Measurements from ENCODE around the gene CCDC200. TPM values are rescaled to one million over a fixed set of nuclear protein-coding genes. Genes with fewer than 3 reads are reported as not detected.

CCDC200 gene
- total RNA-seq, 8 experiments from 2014 or later, result 0.16 to 7.7 (median 2.2) TPM

GRCh38 chr17:43224146-43224705 lies 4.2 kb downstream of the CCDC200 start:
- no peak overlapping the region for H3K4me3 ChIP-seq
- H3K27ac ChIP-seq, result no peak overlapping the region
- in situ Hi-C loops (cut with MboI; ENCODE audit: low pct_unique_long_range_greater_than_20kb in 2 of 9, low sequenced_read_pairs in 9 of 9, unreplicated experiment in 9 of 9), result loop anchor here in 2 of 9 experiments (25.0 kb wide), 1 partner anchor 88 kb away; no protein-coding TSS in a partner anchor
- H3K4me1 ChIP-seq (replicated peaks in 1 of 2), result no peaks in the 10 kb centered on the region
- no peak for ATAC-seq (replicated peaks in 6 of 8)
- 38 to 100% (median 91%) methylated on average over 1 to 6 of the region's 7 CpGs; no CpG with 5 or more reads in 5 of the 10 experiments for WGBS, 10 experiments

DNA sequence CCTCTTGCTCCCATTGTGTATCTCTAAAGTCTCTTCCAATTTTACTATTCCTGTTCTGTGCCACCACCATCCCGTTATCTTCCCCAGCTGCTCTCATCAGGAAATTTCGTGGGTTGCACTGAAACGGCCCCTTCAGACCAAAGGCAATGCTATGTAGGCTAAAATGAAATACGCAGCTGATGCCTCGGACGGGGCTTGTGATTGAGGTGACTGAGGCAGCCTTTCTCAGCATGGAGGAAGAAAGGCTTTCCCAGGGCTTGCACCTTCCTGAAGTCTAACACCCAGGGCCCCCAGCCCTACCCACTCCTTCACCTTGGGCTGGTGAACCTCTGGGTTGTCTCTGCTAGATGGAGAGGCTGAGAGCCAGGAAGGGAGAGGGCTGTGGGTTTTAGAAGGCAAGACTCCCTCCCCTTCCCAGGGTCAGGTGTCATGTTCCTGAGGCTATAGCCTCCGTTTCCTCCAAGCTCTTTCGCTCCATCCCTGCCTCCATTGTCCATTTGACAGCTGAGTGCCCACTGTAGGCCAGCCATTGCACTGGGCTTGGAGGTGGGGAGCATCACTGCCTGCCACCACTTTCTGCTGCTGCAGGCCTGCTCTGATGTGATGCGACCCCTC lies 7.8 kb downstream of the CCDC200 start:
- no peaks in the 10 kb centered on the region for H3K4me1 ChIP-seq (replicated peaks in 1 of 2)
- no peak overlapping the region for H3K27ac ChIP-seq
- 67 to 100% (median 71%) methylated on average over 1 to 8 of the region's 9 CpGs; no CpG with 5 or more reads in 2 of the 10 experiments for WGBS, 10 experiments
- in situ Hi-C loops (cut with MboI; ENCODE audit: low pct_unique_long_range_greater_than_20kb in 2 of 9, low sequenced_read_pairs in 9 of 9, unreplicated experiment in 9 of 9), result loop anchor here in 2 of 9 experiments (25.0 kb wide), 1 partner anchor 92 kb away; no protein-coding TSS in a partner anchor
- no peak overlapping the region for H3K4me3 ChIP-seq
- no peak for ATAC-seq (replicated peaks in 6 of 8)

DNA sequence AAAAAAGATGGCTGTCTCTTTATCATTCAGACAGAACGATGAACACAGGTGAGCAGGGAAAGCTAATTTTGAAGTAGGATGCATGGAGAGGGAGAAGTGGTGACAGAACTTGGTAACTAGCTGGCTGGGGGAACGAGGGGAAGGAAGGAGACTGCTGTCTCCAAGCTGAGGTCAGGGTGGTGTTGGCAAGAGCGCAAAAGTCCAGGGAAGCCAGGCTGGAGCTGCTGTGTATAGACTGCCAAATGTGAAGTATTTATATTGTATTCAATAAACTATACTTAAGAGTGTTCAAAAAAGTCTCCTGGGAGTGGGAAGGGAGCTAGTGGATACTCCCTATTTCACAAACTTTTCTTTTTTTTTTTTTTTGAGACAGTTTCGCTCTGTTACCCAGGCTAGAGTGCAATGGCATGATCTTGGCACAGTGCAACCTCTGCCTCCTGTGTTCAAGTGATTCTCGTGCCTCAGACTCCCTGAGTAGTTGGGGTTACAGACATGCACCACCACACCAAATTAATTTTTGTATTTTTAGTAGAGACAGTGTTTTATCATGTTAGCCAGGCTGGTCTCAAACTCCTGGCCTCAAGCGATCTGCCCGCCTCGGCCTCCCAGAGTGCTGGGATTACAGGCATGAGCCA lies 8.6 kb downstream of the CCDC200 start:
- Histone ChIP-seq H3K4me1 (replicated peaks in 1 of 2) (no peaks in the 10 kb centered on the region), H3K27ac (no peak overlapping the region), H3K4me3 (no peak overlapping the region)
- ATAC-seq (replicated peaks in 6 of 8), result no peak
- in situ Hi-C loops (cut with MboI; ENCODE audit: low pct_unique_long_range_greater_than_20kb in 2 of 9, low sequenced_read_pairs in 9 of 9, unreplicated experiment in 9 of 9), result loop anchor here in 2 of 9 experiments (25.0 kb wide), 1 partner anchor 92 kb away; no protein-coding TSS in a partner anchor
- 0 to 92% (median 64%) methylated on average over 1 to 5 of the region's 8 CpGs for WGBS, 10 experiments

DNA sequence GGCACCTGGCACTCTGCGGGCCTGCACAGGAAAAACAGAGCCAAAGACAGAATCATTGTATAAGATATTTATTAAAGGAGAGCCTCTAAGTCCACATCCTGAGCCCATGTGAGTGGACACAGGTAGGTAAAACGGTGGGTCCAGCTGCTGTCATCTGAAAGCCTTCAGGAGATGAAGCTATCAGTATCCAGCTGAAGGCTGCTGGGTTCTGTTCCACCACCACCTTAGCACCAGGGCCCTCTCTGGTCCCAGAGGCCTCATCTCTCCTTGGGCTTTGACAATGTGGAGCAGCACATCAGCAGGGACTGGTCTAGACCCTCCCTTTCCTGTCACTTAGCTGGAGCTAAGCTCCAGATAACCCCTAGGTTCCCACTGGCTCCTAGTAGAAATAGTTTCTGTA lies 9.4 kb downstream of the CCDC200 start:
- no peaks in the 10 kb centered on the region for H3K4me1 ChIP-seq (replicated peaks in 1 of 2)
- no peak for ATAC-seq (replicated peaks in 6 of 8)
- no peak overlapping the region for H3K27ac ChIP-seq
- 76 to 100% (median 94%) methylated on average over 1 to 2 of the region's 2 CpGs; no CpG with 5 or more reads in 5 of the 10 experiments for WGBS, 10 experiments
- H3K4me3 ChIP-seq, result no peak overlapping the region
- in situ Hi-C loops (cut with MboI; ENCODE audit: low pct_unique_long_range_greater_than_20kb in 2 of 9, low sequenced_read_pairs in 9 of 9, unreplicated experiment in 9 of 9), result loop anchor here in 2 of 9 experiments (25.0 kb wide), 1 partner anchor 93 kb away; no protein-coding TSS in a partner anchor

GRCh38 chr17:43217614-43218087 lies 10.8 kb downstream of the CCDC200 start:
- ATAC-seq (replicated peaks in 6 of 8), result no peak
- Histone ChIP-seq H3K4me3 (no peak overlapping the region), H3K27ac (no peak overlapping the region), H3K4me1 (replicated peaks in 1 of 2) (no peaks in the 10 kb centered on the region)
- in situ Hi-C loops (cut with MboI; ENCODE audit: low pct_unique_long_range_greater_than_20kb in 2 of 9, low sequenced_read_pairs in 9 of 9, unreplicated experiment in 9 of 9), result loop anchor here in 2 of 9 experiments (25.0 kb wide), 1 partner anchor 95 kb away; no protein-coding TSS in a partner anchor
- 100% methylated on average over 1 to 2 of the region's 2 CpGs; no CpG with 5 or more reads in 8 of the 10 experiments for WGBS, 10 experiments

GRCh38 chr17:43216762-43217613 lies 11.4 kb downstream of the CCDC200 start:
- H3K27ac ChIP-seq, result no peak overlapping the region
- H3K4me1 ChIP-seq (replicated peaks in 1 of 2), result no peaks in the 10 kb centered on the region
- H3K4me3 ChIP-seq, result no peak overlapping the region
- 57 to 100% (median 72%) methylated on average over 1 to 2 of the region's 4 CpGs; no CpG with 5 or more reads in 4 of the 10 experiments for WGBS, 10 experiments
- no peak for ATAC-seq (replicated peaks in 6 of 8)
- in situ Hi-C loops (cut with MboI; ENCODE audit: low pct_unique_long_range_greater_than_20kb in 2 of 9, low sequenced_read_pairs in 9 of 9, unreplicated experiment in 9 of 9), result loop anchor here in 2 of 9 experiments (25.0 kb wide), 1 partner anchor 95 kb away; no protein-coding TSS in a partner anchor

- WGBS, 10 experiments, result 20 to 100% (median 94%) methylated on average over 1 to 4 of the region's 4 CpGs; no CpG with 5 or more reads in 3 of the 10 experiments
- H3K4me3 ChIP-seq, result no peak overlapping the region
- H3K4me1 ChIP-seq (replicated peaks in 1 of 2), result no peaks in the 10 kb centered on the region
- in situ Hi-C loops (cut with MboI; ENCODE audit: low pct_unique_long_range_greater_than_20kb in 2 of 9, low sequenced_read_pairs in 9 of 9, unreplicated experiment in 9 of 9), result loop anchor here in 2 of 9 experiments (25.0 kb wide), 1 partner anchor 96 kb away; no protein-coding TSS in a partner anchor
- no peak for ATAC-seq (replicated peaks in 6 of 8)
- H3K27ac ChIP-seq, result no peak overlapping the region
These were observed 12.1 kb downstream of the CCDC200 start for GRCh38 chr17:43216369-43216761.

DNA sequence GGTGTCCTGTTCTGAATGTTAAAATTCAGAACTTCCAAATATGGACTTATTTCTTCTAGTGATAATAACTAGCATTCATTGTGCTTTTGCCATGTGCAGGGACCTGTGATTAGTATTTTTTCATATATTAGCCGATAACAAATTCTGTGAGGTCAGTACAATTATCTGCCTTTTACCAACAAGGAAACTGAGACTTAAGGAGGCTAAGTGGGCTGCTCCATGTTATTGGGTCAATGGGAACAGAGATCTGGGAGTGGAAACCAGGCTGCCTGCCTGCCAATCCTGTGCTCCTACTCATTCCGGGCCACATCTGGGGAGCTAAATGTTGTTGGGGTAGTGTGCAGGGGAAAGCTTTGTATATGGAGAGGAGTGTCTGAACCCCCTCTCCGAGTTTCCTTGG lies 13.1 kb downstream of the CCDC200 start:
- Histone ChIP-seq H3K27ac (no peak overlapping the region), H3K4me3 (no peak overlapping the region), H3K4me1 (replicated peaks in 1 of 2) (no peaks in the 10 kb centered on the region)
- ATAC-seq (replicated peaks in 6 of 8), result no peak
- in situ Hi-C loops (cut with MboI; ENCODE audit: low pct_unique_long_range_greater_than_20kb in 2 of 9, low sequenced_read_pairs in 9 of 9, unreplicated experiment in 9 of 9), result loop anchor here in 2 of 9 experiments (25.0 kb wide), 1 partner anchor 97 kb away; no protein-coding TSS in a partner anchor
- WGBS, 10 experiments, result 0 to 100% (median 96%) methylated on average over 1 to 3 of the region's 3 CpGs; no CpG with 5 or more reads in 4 of the 10 experiments

GRCh38 chr17:43213545-43213944 lies 14.9 kb downstream of the CCDC200 start:
- no peak for ATAC-seq (replicated peaks in 6 of 8)
- Histone ChIP-seq H3K4me1 (replicated peaks in 1 of 2) (no peaks in the 10 kb centered on the region), H3K4me3 (no peak overlapping the region), H3K27ac (no peak overlapping the region)
- 40 to 100% (median 100%) methylated on average over 1 of the region's 2 CpGs; no CpG with 5 or more reads in 7 of the 10 experiments for whole genome bisulfite sequencing, 10 experiments
- in situ Hi-C loops (cut with MboI; ENCODE audit: low pct_unique_long_range_greater_than_20kb in 2 of 9, low sequenced_read_pairs in 9 of 9, unreplicated experiment in 9 of 9), result loop anchor here in 2 of 9 experiments (25.0 kb wide), 1 partner anchor 99 kb away; no protein-coding TSS in a partner anchor

- no peak for ATAC-seq (replicated peaks in 6 of 8)
- Histone ChIP-seq H3K4me3 (peak overlapping the region in 1 of 5 donors; percentile 37), H3K4me1 (replicated peaks in 1 of 2) (no peaks in the 10 kb centered on the region), H3K27ac (no peak overlapping the region)
- in situ Hi-C loops (cut with MboI; ENCODE audit: low pct_unique_long_range_greater_than_20kb in 2 of 9, low sequenced_read_pairs in 9 of 9, unreplicated experiment in 9 of 9), result loop anchor here in 2 of 9 experiments (25.0 kb wide), 1 partner anchor 99 kb away; no protein-coding TSS in a partner anchor
- WGBS, 10 experiments, result 0 to 100% (median 81%) methylated on average over 1 to 7 of the region's 7 CpGs; no CpG with 5 or more reads in 1 of the 10 experiments
These were observed 15.6 kb downstream of the CCDC200 start for GRCh38 chr17:43212641-43213490.

Measured in motor neuron (in vitro differentiated cells).